Stimulated activated CD4-positive, alpha-beta T cell treated with anti-CD3 and anti-CD28 coated beads, Interleukin-1b, Interleukin-23, amount 100 ng/mL, for 48 hours (primary cell): ENCODE results near the gene USH2A.
"Not testable (repeated sequence)": the region's sequence is repeated elsewhere in the genome, so short reads cannot be mapped to it uniquely, and the experiment has no call there.

ENCODE experiments used
- DNase-seq: peaks from one replicate; pipeline ENCODE4 v3.0.0-alpha.2; 2020

The USH2A gene

DNA sequence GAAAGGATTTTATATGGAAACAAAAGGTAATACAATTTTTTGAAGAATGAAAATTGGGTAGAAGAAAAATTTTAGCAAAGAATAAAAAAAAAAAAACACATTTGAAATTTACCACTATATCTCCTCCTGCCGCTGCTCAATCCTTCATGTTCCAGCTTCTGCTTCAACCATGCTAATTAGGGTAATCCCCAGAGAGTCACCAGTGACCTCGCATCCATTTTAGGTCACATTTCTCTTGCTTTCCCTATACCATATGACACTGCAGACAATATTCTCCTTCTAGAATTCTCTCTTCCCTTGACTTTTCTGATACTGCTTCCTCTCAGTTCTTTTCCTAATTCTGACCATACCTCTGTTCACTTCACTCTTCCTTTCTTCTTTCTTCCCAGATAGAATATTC lies 237.1 kb downstream of the USH2A start:
- DNase-seq: no peak

DNA sequence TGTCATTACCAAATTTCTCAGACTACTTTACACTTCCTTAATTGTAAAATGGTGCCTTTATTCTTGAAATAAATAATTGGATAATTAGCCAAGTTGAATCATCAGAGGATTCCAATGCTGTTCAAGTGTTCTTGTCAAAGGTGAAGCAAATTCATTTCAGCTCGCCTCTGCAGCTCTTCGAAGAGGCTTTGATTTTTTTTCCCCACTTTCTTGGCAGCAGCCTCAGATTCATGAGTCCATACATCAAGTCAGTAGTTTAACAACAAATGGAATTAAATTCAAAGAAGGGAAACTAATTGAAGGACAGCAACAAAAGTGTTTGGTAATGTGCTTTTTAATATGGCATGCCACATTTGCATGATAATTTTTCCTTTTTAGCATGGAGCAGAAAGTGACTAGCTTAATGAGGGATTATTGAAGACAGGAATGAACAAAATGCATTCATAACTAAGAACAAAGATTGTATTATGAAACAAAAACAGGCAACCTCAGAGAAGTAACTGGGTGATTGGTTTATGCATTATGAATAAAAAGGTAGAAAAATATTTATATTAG lies 239.0 kb downstream of the USH2A start:
- DNase-seq: no peak

- no peak for DNase-seq
These were observed 239.8 kb downstream of the USH2A start for GRCh38 chr1:216183454-216183853.

DNA sequence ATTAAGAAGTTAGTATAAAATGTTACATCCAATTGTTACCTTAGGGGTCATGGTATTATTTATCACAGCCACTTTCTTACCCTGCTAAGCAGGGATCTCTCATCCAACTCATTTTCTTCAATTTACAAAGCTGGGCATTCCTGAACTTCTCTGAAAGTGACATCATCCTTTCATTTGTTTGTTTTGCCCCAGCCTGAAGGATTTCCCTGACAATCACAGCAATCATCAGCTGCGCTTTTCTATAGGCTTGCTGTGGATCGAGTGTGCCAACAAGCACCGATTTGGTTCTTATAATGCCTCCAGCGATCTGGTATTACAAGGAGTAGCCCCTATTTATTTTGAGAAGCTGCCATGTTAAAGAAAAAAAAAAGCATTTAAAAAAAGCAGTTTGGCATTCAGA lies 240.2 kb downstream of the USH2A start:
- no peak for DNase-seq

DNA sequence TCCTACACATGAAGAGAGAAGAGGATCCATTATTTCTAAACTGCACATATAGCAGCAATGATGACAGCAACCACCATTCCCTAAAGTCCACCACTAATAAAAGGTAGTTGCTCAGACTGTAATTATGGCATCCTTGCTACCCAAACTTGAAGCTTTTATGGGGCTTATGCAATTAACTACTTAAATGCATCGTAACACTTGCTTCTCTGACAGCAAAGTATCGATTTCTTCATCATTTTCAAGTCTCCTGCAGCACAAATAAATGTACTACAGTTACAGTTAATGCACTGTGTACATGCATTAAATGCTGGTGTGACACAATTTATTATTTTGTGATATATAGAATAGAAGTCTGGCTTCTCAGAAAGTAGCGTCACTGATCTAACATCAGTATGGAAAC lies 241.7 kb downstream of the USH2A start:
- DNase-seq: no peak

GRCh38 chr1:216178281-216178680 lies 245.0 kb downstream of the USH2A start:
- no peak for DNase-seq

GRCh38 chr1:216176970-216177369 lies 246.3 kb downstream of the USH2A start:
- DNase-seq: no peak

DNA sequence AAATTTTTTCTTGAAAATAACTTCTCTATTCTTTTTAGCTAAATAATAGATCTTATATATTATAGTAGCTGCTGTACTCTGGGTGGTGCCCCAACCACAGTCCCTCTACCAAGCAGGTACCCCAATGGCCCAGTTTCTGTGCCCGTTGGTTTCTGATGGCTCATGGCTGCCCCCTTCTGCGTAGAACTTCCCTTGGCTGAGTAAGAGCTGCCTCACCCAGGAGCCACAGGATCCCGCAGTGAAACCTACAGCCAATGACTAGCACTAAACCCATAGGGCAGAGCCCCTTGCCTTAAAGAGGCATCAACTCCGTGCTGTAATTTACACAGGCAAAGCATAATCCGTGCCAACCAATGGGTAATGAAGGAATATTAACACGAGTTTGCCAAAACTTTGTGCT lies 247.5 kb downstream of the USH2A start:
- no peak for DNase-seq

DNA sequence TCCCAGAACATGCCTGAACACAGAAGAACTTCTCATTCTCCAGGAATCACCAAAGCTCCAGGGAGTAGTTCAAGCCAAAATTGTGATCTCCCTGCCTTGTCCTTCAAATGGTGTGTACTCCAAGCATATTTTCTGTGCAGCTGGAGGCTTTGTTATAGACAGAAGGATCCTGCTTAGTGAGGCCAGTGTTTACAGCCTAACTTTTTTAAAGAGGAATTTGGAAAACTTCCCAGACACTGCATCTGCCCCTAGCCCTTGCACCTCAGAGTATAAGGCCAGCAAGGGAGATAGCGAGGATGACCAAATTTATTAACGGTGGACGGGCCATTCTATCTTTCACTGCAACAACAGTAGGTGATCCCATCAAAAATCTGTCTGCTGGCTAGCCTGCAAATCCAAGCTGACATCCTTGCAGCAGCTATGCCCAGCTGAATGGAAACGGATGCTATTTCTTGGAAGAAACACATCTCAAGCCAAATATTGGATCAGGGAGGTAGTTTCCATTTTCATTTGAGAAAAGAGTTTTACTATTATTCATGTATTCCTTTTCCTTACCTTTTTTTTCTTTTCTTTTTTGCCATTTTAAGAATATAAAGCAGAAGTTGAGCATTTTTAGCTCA lies 249.8 kb downstream of the USH2A start:
- DNase-seq: no peak

- DNase-seq: no peak
These were observed 253.9 kb downstream of the USH2A start for GRCh38 chr1:216169351-216169750.

- DNase-seq: no peak
These were observed 254.7 kb downstream of the USH2A start for GRCh38 chr1:216168546-216168945.

- DNase-seq: no peak
These were observed 269.2 kb downstream of the USH2A start for GRCh38 chr1:216154063-216154462.

DNA sequence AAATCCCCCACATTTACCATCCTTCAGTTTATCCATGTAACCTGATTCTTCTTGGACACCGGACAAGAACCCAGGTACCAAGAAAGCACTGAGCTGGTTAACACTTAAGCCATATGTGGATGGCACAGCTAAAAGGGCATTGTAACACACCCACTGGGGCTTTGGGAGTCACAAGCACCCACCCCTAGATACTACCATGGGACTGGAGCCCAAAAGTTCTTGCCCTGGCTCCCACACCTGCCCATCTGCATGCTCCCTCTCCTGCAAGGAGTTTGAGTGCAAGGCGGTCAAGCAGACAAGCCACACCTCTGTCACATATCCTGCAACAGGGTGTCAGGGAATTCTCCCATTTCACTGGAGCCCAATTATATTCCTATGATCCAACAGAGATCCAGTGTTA lies 270.1 kb downstream of the USH2A start:
- DNase-seq: no peak

DNA sequence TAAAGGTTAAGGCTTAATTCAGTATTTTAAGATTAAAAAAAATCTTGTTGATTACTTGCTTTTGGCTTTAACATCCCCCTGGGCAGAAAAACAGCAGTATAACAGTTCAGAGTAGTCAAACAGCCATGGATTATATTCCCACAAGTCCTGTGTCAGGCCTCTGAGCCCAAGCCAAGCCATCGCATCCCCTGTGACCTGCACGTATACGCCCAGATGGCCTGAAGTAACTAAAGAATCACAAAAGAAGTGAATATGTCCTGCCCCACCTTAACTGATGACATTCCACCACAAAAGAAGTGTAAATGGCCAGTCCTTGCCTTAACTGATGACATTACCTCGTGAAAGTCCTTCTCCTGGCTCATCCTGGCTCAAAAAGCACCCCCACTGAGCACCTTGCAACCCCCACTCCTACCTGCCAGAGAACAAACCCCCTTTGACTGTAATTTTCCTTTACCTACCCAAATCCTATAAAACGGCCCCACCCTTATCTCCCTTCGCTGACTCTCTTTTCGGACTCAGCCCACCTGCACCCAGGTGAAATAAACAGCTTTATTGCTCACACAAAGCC lies 277.7 kb downstream of the USH2A start:
- not testable (repeated sequence) for DNase-seq

DNA sequence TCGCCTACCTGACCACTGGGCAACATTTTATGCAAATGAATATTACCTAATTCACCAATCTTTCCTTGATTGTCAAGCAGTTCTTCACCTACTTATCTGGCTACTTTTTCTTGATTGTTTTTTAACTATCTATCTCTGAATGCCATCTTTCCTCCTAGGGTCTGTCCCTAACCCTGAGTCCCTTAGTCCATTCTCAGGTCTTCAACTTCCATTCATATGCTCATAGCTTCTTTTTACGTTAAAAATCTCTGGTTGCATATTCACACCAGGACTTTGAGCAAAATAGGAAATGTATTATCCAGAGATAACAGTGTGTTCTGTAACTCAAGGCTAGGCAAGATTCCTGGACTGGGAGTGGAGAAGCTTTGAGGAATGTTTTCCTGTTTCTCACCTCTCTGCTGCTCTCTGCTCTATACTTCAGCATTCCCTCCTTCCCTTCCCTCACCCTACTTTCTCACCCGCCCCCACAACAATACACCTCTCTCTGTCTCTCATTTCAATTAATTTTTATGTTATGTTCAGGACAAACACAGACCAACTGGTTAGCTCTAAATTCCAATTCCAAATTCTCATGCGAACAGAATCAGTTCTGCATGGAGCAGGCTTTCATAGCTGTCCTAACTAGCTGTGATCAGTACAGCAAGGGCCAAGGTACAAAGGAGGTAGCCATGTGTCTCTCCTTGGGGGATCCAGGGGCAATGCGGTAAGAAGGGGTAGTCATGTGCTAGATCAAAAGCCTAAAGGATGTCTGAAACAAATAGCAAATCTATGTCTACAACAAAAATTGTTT lies 278.4 kb downstream of the USH2A start:
- no peak for DNase-seq

- DNase-seq: no peak
These were observed 280.3 kb downstream of the USH2A start for GRCh38 chr1:216142921-216143320.

DNA sequence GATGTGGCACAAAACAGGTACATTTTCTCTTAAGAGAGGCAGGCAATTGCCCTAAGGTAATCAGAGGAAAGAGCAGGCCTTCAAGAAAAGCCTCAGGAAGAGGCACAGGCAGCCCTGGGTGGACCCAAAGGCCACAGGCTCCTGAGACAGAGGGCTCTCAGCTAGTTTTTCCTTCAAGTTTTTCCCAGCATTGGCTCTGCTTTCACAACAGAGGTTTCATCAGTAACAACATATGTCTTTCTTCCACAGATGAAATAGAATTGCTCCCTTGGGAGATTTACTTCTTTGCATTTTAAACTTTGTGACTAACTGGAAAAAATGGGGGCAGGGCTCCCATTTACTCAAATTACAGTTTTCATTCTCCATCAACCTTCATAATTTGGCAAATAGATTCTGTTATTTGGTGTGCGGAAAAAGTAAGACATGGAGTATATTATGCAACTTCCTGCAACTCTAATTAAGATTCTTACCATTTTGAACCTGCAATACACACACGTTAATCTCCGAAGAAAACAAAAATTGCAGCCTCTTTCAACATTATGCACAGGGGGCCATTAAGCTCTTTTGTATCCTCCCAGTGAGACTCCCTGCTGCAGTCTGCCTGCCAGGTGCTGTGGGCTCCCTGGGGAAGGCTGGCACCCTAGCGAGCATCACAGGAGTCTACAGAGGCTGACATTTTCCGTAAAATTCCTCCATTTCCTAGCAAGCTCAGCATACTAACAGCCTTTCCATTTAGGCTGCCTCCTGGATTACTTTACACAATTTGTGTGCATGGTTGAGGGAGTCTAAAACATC lies 282.3 kb downstream of the USH2A start:
- no peak for DNase-seq

DNA sequence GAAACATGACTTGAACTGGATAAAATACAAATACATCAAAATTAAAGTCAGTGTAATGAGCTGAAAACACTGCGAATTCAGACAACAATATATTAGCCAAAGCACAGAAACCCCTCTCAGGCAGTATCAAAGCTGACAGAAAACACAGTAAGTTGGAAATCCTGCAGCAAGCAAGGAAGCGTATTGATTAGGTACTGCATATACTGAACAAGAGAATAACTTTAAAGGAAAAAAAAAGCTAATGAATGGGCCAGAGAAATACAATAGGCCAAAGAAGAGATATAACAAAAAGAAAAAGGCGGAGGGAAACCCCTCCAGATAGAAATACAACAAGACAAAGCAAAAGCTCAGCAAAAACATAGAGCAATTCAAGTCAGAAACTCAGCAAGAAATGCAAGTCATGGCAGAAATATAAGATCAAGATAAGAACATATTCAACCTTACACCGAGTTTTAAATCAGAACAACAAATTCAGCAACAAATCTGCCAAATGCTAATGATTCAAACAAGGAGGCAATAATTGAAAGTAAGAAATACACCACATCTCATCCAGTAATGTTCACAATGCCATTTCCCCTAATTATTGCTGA lies 299.0 kb downstream of the USH2A start:
- no peak for DNase-seq

DNA sequence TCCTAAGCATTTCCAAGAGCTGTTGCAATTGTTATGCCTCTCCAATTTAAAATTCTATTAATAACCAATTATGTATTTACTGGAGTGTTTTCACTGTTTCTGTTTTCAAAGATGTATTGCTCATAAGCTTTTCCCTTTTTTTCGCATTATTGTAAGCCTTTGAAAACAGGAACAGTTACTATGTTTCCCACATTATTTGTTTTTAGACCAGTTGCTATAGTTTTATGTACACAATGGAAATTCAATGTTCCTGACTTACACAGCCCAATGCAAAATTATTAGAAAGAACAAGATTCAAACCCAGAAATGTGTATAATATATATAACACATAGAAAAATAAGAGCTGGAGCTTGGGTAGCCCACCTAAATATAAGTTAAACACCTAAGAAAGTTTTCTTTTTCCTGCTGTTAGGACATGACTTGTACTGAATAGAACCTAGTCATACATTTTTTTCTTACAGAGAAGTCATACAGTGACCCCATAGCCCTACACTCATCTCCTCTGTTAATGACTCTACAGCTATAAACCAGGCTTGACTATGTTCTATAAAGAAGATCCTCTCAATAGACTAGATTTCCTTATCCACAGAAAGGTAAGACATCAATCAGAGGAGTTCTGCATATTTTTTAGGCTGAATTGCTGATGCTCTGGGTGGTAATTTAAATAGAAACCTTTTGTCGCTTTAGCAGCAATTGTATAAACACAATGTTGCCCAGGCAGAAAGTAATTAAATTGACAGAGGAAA lies 299.6 kb downstream of the USH2A start:
- no peak for DNase-seq

DNA sequence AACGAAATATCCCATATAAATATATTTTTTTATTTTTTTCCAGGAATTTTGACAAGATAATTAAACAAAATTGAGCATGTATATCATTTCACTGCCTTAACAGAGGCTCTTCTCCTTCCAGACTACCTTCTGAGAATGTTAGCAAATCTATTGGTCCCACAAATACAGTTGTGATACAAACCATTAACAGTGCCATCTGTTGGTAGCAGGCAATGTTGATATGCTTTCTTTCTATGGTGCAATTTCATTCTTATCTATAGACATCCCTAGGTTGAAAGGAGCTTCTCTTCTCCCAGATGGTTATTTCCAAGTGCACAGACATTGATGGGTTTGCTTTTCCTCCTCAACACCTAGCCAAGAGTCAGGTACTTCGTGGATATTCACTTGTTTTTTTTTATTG lies 303.6 kb downstream of the USH2A start:
- no peak for DNase-seq

- no peak for DNase-seq
These were observed 309.1 kb downstream of the USH2A start for GRCh38 chr1:216114180-216114579.

GRCh38 chr1:216113181-216113580 lies 310.1 kb downstream of the USH2A start:
- no peak for DNase-seq
